Stromal cell of bone marrow (primary cell): ENCODE results near the gene TLR6.

ENCODE experiments used
- DNase-seq: peaks from one replicate; pipeline ENCODE4 v3.0.0-alpha.2; 2012; ENCODE audit warnings: low read depth

TLR6 gene, protein sequence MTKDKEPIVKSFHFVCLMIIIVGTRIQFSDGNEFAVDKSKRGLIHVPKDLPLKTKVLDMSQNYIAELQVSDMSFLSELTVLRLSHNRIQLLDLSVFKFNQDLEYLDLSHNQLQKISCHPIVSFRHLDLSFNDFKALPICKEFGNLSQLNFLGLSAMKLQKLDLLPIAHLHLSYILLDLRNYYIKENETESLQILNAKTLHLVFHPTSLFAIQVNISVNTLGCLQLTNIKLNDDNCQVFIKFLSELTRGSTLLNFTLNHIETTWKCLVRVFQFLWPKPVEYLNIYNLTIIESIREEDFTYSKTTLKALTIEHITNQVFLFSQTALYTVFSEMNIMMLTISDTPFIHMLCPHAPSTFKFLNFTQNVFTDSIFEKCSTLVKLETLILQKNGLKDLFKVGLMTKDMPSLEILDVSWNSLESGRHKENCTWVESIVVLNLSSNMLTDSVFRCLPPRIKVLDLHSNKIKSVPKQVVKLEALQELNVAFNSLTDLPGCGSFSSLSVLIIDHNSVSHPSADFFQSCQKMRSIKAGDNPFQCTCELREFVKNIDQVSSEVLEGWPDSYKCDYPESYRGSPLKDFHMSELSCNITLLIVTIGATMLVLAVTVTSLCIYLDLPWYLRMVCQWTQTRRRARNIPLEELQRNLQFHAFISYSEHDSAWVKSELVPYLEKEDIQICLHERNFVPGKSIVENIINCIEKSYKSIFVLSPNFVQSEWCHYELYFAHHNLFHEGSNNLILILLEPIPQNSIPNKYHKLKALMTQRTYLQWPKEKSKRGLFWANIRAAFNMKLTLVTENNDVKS

GRCh38 chr4:38856524-38857337 lies at the start of gene TLR6:
TSS of gene TLR6 (minus strand) at chr4:38856817. CDS start at chr4:38829473, 27,344 bp downstream.
- DNase-seq, result no peak

DNA sequence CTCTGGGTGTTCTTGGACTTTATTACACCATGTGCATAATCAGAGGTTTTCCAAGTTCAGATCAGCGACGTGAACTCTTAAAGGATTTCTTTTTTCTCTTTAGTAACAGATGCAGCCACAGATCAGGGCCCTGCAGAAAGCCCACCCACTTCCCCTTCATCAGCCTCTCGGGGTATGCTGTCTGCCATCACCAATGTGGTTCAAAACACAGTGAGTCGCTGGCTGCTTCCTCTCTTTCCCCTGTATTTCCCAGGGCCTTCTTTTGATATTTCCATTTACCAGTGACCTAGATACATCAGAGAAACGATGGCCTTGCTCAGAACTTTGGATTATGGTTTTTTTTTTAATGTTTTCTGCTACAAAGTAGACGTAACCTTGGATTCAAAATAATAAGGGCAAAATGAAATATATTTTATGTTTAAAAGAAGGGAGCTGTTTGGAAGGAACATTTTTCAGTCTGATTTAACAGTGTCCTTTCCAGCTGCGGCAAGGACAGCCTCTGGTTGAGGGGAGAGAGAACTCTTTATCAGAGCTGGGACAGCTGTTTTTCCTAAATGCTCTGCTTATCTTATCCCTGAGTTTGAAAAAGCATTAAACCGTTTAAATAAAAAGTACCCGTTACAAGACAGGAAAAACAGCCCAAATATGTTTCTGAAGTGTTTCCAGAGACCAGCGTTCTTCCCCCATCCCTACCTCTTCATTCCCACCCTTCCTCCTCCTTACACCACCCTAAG lies 49.2 kb upstream of the TLR6 start:
- no peak for DNase-seq

DNA sequence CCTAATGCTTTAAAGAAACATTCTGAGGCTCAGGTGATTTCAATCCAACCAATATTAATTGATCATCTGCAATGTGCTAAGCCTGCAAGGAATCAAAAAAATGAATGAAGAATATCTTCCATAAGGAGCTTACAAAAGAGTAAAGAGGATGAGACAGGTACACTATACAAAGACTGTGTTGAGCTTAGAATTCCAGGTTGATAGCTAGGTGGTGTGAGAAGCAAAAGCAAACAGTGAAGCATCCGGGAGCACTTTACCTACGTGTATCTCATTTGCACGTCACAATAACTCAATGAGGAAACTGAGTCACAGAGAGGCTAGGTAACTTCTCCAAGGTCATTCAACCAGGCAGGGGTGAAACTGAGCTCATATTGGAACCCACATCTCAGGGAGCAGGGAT lies 48.1 kb upstream of the TLR6 start:
- DNase-seq, result no peak

DNA sequence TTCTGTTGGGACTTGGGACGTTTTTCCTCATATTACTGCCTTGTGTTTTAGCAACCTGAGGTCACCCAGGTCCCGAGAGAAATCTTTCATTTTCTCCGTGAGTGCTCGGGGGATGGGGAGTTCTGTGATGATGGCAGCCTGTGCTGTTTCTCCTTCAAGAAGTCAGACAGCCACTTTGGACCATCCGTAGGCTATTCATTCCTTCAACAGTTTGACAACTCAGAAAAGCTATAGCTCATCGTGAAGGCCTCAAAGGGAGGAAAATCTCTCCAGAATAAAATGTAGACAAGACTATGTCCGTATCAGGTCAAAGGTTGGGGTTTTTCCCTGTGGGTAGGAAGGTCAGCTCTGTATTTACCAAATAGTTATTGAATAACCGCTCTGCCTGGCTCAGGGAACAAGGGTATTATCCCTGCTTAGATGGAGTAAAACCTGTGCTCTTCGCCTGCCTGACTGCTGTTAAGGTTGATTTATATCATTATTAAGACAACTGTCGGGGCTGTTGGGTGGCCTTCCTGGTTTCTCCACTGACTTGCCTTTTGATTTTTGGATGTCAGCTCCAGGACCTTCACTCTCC lies 47.6 kb upstream of the TLR6 start:
- no peak for DNase-seq

- DNase-seq, result no peak
Observed at GRCh38 chr4:38902695-38903094, 46.1 kb upstream of the TLR6 start.

GRCh38 chr4:38902221-38902620 lies 45.6 kb upstream of the TLR6 start:
- DNase-seq, result no peak

DNA sequence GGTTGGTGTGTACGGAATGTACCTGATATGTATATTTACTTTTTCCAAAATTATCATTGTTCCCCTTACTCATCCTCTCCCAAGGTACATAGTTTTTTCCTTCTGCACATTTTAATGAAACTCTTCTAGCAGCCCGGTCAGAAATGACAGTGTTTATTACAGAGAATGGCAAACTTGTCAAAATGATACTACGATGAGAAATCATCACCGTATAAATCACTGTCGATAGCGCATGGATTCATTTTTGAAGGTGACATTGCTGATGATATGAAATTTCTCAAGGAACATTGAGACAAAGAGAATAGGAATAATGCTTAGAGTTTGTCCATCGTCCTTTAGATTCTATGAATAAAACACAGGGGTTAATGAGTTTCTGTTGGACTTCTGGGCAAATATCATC lies 41.6 kb upstream of the TLR6 start:
- no peak for DNase-seq

DNA sequence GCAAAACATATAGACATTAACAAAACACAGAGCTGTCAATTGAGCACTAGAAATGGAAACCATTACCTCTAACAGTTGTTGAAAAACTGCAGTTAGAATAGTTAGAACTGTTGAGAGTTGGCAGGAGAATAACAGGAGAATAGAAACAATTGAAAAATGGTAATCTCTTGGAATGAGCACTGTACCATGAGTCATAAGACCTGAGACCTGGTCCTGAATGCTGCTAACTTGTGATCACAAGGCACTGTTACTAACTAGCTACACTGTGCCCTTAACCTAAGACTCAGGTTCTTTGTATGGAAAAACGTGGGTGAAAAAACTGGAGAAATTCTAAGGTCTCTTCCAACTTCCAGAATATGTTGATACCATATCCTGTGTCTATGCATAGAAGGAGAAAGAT lies 40.3 kb upstream of the TLR6 start:
- DNase-seq, result no peak

DNA sequence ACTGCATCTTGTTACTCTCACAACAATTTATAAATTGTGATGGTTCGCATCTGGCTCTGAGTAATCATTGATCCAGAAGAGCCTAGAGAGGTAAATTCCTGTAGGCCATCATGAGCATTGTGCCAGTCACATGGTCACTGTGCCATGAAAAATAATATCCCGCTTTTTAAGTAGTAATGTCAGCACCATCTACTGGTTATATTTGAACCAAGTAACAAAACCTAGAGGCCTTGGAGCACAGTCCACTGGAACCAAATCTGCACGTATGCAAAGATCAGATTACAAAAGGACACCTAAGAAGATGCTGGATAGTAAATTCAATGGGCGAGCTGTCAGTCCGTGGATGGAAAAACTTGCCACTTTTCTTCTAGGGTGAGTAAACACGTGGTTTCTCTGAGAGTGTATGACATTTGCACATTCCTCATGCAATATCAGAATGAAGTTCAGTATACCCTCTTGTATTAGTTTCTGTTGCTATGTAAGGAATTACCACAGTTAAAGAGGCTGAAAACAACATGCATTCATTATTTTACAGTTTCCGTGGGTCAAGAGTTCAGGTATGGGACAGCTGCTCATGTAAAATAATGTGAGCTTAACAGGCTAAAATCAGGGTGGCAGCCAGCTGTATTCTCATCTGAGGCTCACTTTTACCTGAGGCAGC lies 37.8 kb upstream of the TLR6 start:
- no peak for DNase-seq

GRCh38 chr4:38891051-38891983 lies 34.7 kb upstream of the TLR6 start:
- DNase-seq, result no peak

- peak; percentile 83 for DNase-seq
Observed at GRCh38 chr4:38889143-38889542, 32.5 kb upstream of the TLR6 start.

- no peak for DNase-seq
Observed at GRCh38 chr4:38884254-38884653, 27.6 kb upstream of the TLR6 start.

DNA sequence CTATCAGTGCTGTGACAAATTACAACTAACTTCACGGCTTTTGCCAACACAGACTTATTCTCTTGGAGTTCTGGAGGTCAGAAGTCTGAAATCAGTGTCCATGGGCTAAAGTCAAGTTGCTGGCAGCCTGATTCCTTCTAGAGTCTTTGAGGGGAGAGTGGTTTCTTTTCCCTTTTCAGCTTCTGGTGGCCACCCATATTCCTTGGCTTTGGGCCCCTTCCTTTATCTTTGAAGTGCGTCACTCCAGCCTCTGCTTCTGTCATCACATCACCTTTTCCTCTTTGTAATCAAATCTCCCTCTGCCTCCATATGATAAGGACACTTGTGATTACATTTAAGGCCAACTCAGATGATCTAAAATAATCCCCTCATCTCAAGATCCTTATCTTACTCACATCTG lies 20.0 kb upstream of the TLR6 start:
- DNase-seq, result no peak

DNA sequence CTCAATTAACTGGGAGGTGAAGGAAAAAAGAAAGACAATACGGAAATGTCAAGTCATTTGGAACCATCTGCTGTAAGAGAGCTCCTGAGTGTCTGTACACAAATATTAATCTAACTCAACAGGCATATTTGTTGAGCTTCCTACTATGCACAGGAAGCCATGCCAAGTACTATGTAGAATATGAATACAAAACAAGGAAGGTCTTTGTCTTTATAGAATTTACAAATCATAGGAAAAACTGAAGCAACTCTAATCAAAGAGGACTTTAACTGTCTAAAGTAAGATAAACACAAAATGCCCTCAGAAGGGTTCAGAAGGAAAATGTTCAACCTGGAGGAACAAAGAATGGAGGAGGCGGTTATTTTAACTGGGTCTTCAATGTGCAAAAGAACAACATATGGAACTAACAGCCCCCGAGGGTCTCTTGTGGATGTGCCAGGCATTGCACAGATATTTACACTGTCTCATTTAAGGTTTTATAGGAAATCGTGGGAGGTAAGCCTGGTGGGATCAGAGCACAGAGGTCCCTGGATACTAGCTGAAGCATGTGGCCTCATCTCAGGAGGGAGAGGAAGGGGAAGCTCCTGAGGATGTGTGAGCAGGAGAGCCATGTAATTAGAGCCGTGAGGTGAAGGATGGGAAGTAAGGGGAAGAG lies 16.8 kb upstream of the TLR6 start:
- DNase-seq, result no peak

DNA sequence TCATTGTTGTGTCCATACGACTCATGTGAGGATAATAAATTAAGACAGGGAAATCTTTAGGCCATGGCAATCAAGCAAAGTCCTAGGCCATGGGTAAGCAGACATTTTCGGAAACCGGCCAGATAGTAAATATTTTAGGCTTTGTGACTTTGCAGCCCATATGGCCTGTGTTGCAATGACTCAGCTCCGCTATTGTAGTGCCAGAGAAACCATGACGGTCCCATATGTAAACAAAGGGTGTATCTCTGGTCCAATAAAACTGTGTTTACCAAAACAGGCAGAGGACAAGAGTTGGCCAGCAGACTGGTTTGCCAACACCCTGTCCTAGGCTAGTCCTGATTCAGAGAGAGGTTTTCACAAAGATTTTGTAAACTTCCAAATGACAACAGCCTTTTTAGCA lies 16.0 kb upstream of the TLR6 start:
- no peak for DNase-seq

DNA sequence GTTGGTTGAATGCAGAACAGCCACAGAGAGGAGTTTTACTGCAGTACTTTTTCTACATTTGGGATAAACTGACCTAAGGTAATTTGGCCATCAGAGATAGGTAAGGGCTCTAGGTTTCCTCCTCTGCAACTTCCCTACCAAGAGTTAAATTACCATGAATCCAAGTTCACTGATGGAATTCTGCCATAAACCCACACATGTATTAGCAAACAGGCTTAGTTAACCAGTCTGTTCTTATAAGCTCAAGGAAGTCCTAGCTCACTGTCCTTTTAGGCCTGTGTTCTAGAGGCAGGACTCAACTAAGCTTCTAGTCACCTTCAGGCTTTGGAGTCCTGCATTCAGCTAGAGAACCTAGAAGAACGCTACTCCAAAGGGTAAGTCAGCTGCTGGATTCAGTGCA lies 15.0 kb upstream of the TLR6 start:
- DNase-seq, result no peak

DNA sequence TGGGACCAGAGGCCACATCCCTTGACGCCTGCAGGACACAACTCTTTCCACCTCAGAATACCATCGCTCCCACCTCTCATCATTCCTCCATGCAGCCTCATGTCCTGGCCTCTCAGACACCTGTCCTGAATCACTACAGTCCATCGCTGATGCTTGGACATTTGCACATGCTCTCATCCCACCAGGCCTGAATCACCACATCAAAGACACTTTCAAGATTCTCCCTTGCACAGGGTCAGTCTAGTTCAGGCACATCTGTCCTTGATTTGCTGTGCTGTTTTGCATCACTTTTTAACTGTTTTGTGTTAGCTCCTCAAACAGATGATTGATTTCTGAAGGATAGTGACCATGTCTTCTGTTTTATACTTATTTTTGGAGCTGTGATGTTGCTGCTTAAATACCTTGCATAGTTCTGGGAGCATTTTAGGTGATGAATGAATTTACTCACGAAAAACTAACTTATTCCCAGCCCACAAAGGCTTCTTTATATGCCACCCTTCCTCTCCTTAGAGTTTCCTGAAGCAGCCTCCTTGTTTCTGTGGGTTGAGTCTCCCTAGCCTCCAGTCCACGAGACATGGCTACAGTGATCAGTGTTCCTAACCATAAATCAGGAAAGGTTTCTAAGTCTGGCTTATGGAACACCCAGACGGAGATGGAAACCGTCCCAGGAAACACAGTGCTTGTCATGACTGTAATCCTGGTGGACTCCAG lies 13.6 kb upstream of the TLR6 start:
- DNase-seq, result no peak

GRCh38 chr4:38869511-38869910 lies 12.9 kb upstream of the TLR6 start:
- no peak for DNase-seq
